ENCODE results near the gene AMOT.

DNA sequence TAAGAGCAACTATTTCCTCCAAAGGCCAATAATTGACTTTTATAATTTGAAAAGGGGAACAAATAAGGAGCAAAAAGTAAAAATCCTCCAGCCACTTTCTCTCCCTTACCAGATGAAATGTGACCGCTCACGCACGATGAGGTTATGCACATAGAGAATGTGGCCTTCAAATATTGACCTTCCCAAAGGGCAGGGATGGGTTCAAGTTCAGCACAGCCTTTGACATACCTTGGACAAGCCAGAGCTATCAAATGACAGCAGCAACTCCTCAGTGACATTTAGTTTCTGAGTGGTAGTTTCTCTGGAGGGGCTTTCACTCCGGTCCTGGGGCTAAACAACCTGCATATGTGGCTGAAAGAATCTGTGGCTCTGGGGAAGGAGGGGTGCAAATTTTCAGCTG lies 50.7 kb downstream of the AMOT start:
- TF ChIP-seq BHLHE40 (IDR thresholded peaks at IDR 0.05; ENCODE audit: low read depth, low read length), result no peak
- TF ChIP-seq, protein P1, sequence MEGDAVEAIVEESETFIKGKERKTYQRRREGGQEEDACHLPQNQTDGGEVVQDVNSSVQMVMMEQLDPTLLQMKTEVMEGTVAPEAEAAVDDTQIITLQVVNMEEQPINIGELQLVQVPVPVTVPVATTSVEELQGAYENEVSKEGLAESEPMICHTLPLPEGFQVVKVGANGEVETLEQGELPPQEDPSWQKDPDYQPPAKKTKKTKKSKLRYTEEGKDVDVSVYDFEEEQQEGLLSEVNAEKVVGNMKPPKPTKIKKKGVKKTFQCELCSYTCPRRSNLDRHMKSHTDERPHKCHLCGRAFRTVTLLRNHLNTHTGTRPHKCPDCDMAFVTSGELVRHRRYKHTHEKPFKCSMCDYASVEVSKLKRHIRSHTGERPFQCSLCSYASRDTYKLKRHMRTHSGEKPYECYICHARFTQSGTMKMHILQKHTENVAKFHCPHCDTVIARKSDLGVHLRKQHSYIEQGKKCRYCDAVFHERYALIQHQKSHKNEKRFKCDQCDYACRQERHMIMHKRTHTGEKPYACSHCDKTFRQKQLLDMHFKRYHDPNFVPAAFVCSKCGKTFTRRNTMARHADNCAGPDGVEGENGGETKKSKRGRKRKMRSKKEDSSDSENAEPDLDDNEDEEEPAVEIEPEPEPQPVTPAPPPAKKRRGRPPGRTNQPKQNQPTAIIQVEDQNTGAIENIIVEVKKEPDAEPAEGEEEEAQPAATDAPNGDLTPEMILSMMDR (conservative IDR thresholded peaks at IDR 0.05; ENCODE audit: low read depth, low read length), result no peak
- TF ChIP-seq NFE2L2 (IDR thresholded peaks at IDR 0.05; ENCODE audit: low read depth, low read length), result no peak
- TF ChIP-seq POLR2A (IDR thresholded peaks at IDR 0.05; ENCODE audit: low read depth, low read length), result no peak
- no peak for TF ChIP-seq RAD21 (IDR thresholded peaks at IDR 0.05; ENCODE audit: low read length)
- TF ChIP-seq FOS (IDR thresholded peaks at IDR 0.05; ENCODE audit: low read depth, low read length), result no peak
- TF ChIP-seq, protein P2, sequence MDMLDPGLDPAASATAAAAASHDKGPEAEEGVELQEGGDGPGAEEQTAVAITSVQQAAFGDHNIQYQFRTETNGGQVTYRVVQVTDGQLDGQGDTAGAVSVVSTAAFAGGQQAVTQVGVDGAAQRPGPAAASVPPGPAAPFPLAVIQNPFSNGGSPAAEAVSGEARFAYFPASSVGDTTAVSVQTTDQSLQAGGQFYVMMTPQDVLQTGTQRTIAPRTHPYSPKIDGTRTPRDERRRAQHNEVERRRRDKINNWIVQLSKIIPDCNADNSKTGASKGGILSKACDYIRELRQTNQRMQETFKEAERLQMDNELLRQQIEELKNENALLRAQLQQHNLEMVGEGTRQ (IDR thresholded peaks at IDR 0.05; ENCODE audit: low read depth, low read length), result no peak
- TF ChIP-seq RFX5 (IDR thresholded peaks at IDR 0.05; ENCODE audit: low read depth, low read length), result no peak
- no peak for TF ChIP-seq MAFK (IDR thresholded peaks at IDR 0.05; ENCODE audit: low read depth, low read length)
- TF ChIP-seq CEBPB (IDR thresholded peaks at IDR 0.05; ENCODE audit: low read depth, low read length), result no peak
- TF ChIP-seq, protein P3, sequence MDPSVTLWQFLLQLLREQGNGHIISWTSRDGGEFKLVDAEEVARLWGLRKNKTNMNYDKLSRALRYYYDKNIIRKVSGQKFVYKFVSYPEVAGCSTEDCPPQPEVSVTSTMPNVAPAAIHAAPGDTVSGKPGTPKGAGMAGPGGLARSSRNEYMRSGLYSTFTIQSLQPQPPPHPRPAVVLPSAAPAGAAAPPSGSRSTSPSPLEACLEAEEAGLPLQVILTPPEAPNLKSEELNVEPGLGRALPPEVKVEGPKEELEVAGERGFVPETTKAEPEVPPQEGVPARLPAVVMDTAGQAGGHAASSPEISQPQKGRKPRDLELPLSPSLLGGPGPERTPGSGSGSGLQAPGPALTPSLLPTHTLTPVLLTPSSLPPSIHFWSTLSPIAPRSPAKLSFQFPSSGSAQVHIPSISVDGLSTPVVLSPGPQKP (IDR thresholded peaks at IDR 0.05; ENCODE audit: borderline replicate concordance, low read depth, low read length), result no peak
- TF ChIP-seq MXI1 (IDR thresholded peaks at IDR 0.05; ENCODE audit: borderline replicate concordance, low read depth, low read length), result no peak
